Stimulated activated naive CD4-positive, alpha-beta T cell treated with Interleukin-2 at 50 U/mL for 16 hours (primary cell): ENCODE results near the gene FAM107B.

Experiments
- DNase-seq: peaks from one replicate; lab custom pipeline; 2025; lab: John Stamatoyannopoulos, UW

Gene FAM107B

DNA sequence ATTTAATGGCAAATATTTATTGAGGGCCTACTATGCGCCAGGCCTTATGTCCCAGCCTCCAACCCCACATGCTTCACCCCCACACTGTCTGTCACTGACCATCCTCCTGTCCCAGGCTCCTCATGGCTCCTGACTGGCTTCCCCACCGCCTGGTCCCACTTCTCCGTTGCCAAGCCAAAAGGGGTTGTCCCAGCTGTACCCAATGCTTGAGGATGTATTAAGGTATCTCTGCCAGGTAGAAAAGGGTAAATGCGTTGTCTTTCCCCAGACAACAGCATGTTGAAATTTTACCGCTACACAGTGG lies 275.1 kb downstream of the FAM107B start:
- no peak for DNase-seq

DNA sequence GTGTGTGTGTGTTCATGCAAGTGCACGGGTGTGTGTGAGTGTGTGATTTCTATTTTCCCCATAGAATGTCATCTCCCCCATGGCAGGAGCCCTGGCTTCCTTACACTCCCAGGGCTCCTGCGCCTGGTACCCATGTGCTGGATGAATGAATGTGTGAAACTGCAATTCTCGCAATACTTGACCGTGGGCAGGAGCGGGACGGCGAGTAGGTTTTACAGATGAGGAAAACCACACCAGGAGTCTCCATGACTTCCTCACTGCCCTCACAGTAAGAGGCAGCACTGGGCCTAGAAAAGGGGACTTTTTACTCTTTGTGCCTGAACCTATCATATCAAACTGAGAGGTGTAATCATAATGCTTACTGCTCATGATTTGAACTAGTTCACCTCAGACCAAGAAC lies 276.4 kb downstream of the FAM107B start:
- no peak for DNase-seq

DNA sequence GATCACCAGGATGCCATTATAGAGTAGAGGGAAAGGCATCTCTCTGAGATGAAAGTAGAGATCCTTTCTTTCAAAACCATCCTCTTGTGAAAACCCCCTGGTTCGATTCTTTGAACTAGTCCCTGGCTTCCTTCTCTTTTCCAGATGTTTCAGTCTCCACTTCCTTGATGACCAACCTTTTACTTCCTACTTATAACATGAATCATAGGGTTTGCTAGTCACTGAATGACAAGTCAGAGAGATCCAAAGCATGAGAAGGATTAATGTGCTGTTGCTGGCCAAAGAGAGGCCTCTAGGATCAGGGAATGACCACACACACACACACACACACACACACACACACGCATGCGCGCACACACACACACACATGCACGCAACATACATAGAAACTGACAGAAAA lies 282.9 kb downstream of the FAM107B start:
- DNase-seq: no peak

DNA sequence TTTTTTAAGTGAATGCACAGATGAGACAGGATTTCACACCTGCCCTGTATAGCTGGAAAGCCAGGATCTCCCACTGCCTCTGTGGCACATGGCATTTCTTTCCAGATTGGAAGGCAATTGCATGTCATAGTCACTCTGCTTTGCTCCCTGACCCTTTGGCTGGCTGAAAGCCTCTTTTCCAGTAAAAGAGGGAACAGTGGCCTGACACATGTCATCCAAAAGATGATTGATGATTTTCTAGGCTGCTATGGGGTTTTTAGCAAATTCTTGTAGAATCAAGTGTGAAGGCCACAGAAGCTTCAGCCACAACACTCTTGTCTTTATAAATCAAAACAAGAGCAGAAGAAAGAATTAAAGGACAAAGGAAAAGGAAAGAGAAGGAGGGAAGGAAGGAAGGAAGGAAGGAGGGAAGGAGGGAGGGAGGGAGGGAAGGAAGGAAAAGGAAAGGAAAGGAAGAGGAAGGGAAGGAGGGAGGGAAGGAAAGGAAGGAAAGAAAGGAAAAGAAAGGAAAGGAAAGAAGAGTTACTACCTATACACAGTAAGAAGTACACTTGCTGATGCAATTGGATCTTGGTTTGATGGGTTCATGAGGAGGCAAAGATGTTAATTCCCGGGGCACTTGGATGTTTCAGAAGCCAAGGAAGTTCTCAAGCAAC lies 285.0 kb downstream of the FAM107B start:
- no peak for DNase-seq

DNA sequence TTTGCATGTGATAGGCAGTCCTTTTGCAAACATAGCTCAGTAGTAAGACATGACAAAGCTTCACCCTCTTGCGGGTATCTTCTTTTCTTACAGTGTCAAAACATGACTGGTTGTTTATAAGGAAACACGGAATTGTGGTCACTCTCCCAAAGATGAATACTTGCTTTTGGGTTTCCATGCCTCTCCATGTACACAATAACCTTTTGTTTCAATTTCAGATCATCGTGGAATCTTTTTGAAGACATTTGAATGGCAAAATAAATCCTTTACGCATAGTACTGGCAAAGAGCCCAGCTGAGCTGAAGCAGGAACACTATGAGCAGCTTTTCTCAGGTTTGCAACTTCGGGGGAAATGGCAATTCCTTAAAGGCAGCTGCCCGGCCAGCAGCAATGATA lies 287.2 kb downstream of the FAM107B start:
- no peak for DNase-seq

DNA sequence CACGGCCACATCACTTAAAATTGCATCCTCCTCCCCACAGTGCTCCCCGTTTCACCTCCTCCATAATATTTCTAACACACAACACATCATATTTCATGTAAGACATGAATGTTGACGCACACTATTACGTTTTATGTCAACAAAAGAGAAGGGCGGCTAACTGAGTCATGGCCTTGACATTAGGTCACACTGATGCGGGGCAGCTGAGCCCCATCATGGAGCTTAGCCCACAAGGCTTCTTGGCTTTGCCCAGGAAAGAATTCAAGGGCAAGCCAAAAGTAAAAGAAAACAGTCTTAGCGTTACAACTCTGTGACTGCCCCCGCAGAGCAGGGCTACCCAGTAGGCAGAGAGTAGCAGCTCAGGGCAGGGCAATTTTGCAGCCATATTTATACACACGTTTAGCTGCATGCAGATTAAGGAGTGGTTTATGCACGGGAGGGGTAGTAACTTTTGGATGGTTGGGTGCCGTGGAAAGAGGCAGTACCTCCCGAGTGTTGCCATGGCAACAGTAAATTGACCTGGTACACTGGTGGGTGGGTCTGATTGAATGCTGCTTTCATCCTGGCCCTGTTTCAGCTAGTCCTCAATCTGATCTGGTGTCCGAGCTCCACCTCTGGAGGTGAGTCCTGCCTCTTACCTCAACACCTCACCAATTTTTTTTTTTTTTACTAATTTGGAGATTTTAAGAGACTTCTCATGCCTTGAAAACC lies 287.8 kb downstream of the FAM107B start:
- no peak for DNase-seq

DNA sequence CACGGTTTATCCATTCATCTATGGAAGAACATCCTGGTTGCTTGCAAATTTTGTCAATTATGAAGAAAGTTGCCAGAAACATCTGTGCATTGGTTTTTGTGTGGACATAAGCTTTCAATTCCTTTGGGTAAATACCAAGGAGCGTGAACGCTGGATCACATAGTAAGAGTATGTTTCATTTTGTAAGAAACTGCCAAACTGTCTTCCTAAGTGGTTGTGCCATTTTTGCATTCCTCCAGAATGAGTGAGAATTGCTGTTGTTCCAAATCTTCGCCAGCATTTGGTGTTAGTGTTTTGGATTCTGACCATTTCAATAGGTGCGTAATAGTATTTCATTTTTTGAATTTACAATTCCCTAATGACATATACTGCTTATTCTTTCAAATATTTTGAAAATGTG lies 288.7 kb downstream of the FAM107B start:
- no peak for DNase-seq

DNA sequence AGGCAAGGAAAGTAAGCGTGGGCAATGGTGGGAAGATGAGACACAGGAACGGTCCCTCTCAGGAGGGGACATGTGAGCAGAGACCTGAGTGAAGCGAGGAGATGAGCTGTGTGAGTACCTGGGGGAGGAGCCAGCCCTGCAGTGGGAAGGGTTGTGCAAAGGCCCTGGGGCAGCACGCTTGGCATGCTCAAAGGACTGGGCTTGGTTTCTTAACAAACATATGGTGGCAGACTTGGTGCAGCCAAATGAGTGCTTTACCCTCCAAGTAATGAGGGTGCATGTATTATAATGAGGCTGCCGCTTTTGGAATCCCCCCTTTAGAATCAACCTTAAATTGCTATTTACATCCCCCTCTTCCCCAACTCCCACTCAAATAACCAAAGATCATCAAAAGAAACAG lies 291.3 kb downstream of the FAM107B start:
- no peak for DNase-seq

DNA sequence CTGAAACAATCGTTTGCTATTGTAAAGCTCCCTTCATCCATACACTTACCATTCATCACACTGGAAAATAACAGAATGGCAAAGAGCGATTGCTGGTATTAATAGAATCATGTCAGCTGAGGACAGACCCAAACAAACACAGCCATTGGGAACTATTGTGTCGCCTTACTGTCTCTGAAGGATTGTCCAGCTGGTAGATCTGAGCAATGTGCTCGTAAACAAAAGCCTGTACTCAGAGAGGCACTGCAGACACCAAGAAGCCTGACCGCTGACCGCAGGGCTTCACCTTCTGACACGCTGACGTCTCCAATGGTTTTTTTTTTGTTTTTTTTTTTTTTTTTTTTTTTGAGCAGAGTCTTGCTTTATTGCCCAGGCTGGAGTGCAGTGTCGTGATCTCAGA lies 292.9 kb downstream of the FAM107B start:
- DNase-seq: no peak

DNA sequence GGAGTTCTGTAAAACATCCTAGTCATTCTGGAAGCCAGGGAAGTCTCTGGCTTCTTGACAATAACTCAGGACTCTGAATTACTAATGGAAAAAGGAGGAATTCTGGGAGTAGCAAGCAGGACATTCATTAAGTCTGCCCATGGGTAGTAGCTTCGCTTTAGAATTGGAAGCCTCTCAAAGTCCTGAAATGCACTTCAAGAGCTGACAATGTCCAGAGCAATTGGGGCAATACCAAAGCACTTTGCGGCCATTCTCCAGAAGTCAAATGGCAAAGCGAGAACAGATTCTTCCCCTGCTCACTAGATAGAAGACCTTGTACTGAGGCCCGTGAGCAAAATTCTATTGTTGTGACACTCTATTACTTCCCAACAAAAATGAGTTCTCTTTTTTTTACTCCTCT lies 293.7 kb downstream of the FAM107B start:
- DNase-seq: no peak

DNA sequence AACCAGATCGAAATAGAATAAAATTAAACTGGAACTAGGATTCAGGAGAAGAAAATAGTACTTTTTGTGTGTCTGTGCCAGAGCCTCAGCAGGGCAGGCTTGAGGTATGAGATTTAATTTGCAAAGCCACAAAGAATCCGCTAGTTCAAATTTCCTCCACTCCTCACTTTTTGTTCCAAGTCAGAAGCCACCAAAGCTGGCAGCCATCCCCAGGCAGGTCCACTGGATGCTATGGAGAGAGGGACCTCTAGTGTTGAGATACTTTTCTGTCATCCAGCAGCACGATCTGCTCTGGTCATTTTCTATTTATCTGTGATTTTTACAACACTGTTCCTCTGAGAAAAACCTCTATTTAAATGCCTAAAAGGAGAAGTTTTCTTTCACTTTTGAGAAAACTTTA lies 296.1 kb downstream of the FAM107B start:
- DNase-seq: no peak

DNA sequence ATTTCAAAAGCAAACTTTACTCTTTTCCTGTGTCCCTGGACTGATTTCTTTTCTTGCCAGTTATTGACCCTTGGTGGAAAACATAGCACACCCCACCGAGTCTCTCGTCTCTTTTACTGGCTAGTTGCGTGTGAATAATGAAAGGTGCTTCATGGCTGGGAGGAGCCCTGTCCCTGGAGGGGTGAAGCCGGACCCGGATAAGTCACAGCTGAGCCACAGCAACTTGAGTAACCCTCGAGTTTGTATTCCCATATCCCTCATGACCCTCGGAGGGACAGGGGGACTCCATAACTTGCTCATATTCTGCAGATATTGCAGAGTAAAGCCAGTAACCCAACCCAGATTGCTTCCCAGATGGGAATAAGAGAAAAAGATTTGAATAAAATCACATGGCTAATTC lies 296.5 kb downstream of the FAM107B start:
- DNase-seq: no peak

DNA sequence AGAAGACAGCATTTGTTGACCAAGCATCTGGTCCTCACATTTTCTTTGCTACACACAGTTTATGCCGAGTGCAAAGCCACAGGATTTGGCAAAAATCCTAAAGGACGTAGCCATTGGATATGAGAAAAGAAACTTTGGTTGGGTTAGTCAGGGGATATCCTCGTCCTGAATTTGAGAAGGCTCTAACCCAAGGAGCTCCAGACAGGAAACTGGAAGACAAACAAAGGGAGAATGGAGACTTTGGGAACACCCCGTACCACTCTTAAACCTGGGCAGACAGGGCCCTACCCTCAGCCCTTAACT lies 297.3 kb downstream of the FAM107B start:
- DNase-seq: no peak

DNA sequence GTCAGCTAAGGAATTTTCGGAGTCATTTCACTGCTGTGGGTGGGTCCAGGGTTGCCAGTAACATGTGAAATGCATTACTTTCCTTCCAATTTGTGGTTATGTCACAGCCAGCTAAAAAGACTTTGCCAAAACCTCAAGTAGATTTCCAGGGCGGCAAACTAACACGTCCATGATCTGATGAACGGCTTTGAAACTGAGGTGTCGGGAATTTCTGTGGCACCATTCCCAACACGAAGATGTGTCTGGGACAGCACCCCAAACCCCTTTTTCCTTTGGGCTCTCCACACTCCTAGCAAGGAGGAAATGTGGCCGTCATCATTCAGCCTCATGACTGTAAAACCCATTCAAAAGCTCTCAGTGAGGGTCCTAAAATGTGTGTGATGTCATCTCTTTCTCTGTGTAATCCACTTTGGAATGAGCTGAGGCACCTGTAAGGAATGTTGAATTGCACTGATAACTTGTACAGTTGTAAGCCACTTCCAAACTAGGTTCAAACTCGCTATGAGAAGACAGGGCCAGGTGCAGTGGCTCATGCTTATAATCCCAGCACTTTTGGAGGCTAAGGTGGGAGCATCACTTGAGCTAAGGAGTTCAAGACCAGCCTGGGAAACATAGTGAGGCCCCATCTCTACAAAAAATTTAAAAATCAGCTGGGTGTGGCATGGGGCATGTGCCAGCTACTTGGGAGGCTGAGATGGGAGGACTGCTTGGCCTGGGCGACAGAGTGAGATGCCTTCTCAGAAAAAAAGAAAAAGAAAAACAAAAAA lies 297.9 kb downstream of the FAM107B start:
- no peak for DNase-seq

DNA sequence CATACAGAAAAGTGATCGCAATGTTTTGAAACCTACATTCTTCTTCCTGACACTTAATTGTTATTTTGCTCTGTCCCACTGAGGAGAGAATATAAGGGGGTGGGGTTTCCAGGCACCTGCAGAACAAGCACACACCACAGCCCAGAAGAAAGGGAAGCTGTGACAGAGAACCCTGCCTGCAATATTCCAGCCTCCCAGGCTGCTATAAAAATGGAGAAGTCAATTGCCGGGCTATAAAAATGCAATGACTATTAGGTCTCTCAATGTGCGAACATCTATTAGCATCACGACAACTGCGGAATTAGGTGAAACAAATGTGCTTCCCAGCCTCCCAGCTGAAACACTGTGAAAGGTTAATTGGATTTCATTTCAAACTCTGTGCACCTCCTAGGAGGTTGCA lies 298.7 kb downstream of the FAM107B start:
- no peak for DNase-seq

DNA sequence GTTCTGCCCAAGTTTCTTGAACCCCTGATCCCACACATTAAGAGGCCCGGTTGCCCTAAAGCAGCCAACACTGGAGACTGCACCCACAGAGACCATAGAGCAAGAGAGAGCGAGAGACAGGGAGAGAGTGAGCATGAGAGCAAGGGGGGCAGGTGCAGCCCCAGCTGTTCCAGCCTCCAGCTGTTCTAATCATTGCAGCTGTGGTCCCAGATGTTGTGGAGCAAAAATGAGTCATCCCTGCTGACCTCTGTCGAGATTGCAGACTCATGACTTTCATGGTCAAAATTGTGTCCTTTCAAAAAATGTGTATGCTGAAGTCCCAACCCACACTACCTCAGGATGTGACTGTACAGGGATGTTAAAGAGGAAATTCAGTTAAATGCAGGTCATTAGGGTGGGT lies 300.0 kb downstream of the FAM107B start:
- no peak for DNase-seq

DNA sequence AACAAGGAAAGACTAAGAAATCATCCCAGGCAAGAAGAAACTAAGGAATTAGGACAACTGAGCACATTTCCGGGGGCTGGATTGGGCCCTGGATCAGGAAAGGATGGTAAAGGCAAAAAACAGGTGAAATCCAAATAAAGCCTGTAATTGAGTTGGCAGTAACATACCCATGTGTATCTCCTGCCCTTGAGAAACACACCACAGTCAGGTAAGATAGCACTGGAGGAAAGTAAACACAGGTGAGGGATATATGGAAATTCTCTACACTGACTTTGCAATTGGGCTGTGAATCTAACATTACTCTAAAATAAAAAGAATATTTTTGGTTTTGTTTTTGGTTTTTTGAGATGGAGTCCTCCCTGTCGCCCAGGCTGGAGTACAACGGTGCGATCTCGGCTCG lies 303.8 kb downstream of the FAM107B start:
- no peak for DNase-seq

DNA sequence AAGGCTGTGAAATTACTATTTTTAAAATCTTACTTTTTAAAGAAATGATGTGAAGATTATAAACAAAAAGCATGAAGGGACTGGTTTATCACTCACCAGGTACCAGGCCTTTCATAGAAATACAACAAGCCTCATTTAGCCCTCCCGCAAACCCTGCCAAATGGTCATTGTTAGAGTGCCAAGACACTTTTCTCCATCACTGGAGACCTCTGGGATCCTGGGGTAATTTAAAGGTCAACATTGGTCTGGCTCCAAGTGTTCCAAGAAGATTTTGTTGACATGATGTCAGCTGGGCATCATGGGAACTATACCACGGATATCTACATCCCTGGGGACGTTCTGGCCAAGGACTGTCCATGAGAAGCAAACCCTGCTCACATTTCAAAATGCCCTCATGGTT lies 306.0 kb downstream of the FAM107B start:
- no peak for DNase-seq
